Erythroblast (primary cell): ENCODE measurements around the gene LIN9.

Experiments used
- GATA1 ChIP-seq: IDR thresholded peaks from 2 replicates; pipeline ENCODE4 v1.6.1; 2011; ENCODE audit warnings: low read depth, mild to moderate bottlenecking, control low read depth, low read length, moderate library complexity
- POLR2A ChIP-seq: IDR thresholded peaks from 2 replicates; pipeline ENCODE4 v1.6.1; 2011; ENCODE audit warnings: mild to moderate bottlenecking, low read length

DNA sequence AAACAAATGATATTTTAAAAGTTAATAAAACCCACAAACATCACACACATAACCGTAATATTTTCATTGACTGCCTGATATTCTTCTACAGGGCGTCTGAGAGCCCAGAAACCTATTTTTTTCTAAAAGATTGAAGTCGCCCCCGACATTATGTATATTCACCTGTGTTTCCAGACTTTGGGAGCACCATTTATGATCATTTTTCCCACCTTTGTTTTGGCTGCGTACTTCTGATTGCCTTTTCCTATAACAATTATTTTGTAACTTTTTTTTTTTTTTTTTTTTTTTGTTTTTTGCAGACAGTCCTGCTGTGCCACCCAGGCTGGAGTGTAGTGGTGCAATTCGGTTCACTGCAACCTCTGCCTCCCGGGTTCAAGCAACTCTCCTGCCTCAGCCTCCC is 121.6 kb downstream of the LIN9 start:
- TF ChIP-seq GATA1 = no peak
- TF ChIP-seq POLR2A = no peak
